ENCODE measurements around the gene TXNRD1.
A peak's percentile ranks its signal among the peaks of the same experiment; 100 is the strongest.
"Not testable (repeated sequence)": the region's sequence is repeated elsewhere in the genome, so short reads cannot be mapped to it uniquely, and the experiment has no call there.

The TXNRD1 gene

DNA sequence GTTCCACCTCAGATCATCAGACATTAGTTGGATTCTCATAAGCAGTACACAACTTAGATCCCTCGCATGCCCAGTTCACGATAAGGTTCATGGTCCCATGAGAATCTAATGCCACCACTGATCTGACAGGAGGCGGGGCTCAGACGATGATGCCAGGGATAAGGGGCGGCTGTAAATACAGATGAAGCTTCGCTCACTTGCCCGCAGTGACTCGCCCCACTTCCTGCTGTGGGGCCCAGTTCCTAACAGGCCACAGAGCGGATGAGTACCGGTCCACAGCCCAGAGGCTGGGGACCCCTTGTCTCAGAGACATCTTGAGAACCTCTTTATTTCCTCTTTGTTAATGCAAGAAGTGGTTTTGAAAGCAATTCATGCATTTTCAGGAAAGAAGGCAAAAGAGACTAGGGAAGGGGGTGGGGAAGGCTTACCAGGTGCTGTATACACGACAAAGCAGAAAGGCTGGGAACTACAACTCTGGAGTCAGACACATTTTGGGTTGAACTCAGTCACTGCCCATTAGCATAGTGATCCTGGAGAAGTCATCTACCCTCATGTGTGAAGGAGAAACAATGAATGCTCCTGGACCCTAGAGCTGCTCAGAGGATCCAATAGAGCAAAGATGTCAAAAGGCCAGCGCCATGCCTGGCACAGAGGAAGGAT, 156.6 kb downstream of the TXNRD1 start:
- DNase-seq (ENCODE audit: low read depth in 3 of 3) = no peak

- no peak for DNase-seq (ENCODE audit: low read depth in 3 of 3)
Observed at GRCh38 chr12:104372721-104373335, 157.2 kb downstream of the TXNRD1 start.

- no peak for DNase-seq (ENCODE audit: low read depth in 3 of 3)
Observed at GRCh38 chr12:104374071-104374470, 158.5 kb downstream of the TXNRD1 start.

- no peak for DNase-seq (ENCODE audit: low read depth in 3 of 3)
Observed at GRCh38 chr12:104374806-104375205, 159.2 kb downstream of the TXNRD1 start.

- no peak for DNase-seq (ENCODE audit: low read depth in 3 of 3)
Observed at GRCh38 chr12:104375775-104376174, 160.2 kb downstream of the TXNRD1 start.

GRCh38 chr12:104376650-104377513, 161.3 kb downstream of the TXNRD1 start:
- DNase-seq (ENCODE audit: low read depth in 3 of 3) = no peak

- DNase-seq (ENCODE audit: low read depth in 3 of 3) = no peak
Observed at GRCh38 chr12:104377514-104377812, 161.9 kb downstream of the TXNRD1 start.

- DNase-seq (ENCODE audit: low read depth in 3 of 3) = no peak
Observed at GRCh38 chr12:104378427-104378826, 162.8 kb downstream of the TXNRD1 start.

GRCh38 chr12:104381341-104381730, 165.8 kb downstream of the TXNRD1 start:
- no peak for DNase-seq (ENCODE audit: low read depth in 3 of 3)

GRCh38 chr12:104381731-104382480, 166.3 kb downstream of the TXNRD1 start:
- DNase-seq (ENCODE audit: low read depth in 3 of 3) = peak; percentile 62 to 79 (median 64)

DNA sequence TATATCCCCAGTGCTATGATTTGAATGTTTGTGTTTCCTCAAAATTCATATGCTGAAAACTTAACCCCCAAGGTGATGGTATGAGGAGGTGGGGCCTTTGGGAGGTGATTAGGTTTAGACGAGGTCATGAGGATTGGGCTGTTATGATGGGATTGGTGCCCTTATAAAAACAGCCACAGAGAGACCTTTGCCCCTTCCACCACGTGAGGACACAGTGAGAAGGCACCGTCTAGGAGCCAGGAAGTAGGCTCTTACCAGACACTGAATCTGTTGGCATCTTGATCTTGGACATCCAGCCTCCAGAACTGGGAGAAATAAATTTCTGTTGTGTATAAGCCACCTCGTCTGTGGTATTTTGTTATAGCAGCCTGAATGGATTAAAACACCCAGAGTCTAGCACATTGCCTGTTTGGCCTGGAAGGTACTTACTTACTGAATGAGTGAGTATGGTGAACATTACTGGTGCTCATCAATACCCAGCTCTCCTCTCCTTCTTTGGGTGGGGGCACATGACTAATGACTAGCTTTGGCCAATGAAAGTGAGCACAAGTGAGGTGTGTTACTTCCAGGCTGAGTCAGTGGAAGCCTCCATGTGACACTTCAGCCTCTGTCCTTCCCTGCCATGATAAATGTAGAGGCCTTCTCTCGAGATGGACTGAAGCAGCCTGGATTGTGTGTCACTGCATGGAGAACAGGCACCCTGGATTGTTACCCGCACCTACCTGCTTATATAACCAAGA, 168.7 kb downstream of the TXNRD1 start:
- no peak for DNase-seq (ENCODE audit: low read depth in 3 of 3)

- no peak for DNase-seq (ENCODE audit: low read depth in 3 of 3)
Observed at GRCh38 chr12:104385510-104385909, 169.9 kb downstream of the TXNRD1 start.

GRCh38 chr12:104386461-104386860, 170.9 kb downstream of the TXNRD1 start:
- DNase-seq (ENCODE audit: low read depth in 3 of 3) = no peak

- no peak for DNase-seq (ENCODE audit: low read depth in 3 of 3)
Observed at GRCh38 chr12:104387190-104387589, 171.6 kb downstream of the TXNRD1 start.

- DNase-seq (ENCODE audit: low read depth in 3 of 3) = not testable (repeated sequence)
Observed at GRCh38 chr12:104394086-104394485, 178.5 kb downstream of the TXNRD1 start.
